K562 (cell line): ENCODE data around the gene RERE. TPM values are rescaled to one million over a fixed set of nuclear protein-coding genes. Genes with fewer than 3 reads are reported as not detected.

Experiments
- ATAC-seq: fragments of 200-7000 bp; cut with Tn5 transposase; 3 replicates; pipeline ENCODE4 v1.9.1; 2020; ENCODE audit warnings: moderate library complexity
- BruUV-seq: library from RNA; stranded (reverse); fragments of 400-500 nt; replicated peaks from 2 replicates; lab custom pipeline; 2021; lab: Mats Ljungman, UMichigan
- CTCF ChIA-PET: fragments of 300-600 bp; formaldehyde crosslinking; extraction: SDS; loops from one replicate; lab custom pipeline; 2021; ENCODE audit warnings: low intra/inter-chr PET ratio; lab: Yijun Ruan, JAX
- POLR2A ChIA-PET: fragments of 300-600, 350-650 bp; sonication (Branson Sonifier 250); formaldehyde crosslinking; extraction: SDS; loops from one replicate; lab custom pipeline; 2021; ENCODE audit warnings: antibody characterized with exemption, inconsistent platforms; lab: Yijun Ruan, JAX
- DNase-seq, 4 experiments: peaks; one replicate each; pipeline versions ENCODE4 v3.0.0 to v3.0.0-alpha.2; 2011 to 2018; ENCODE audit warnings: low spot score in 3 of 4, mixed read lengths in 3 of 4; ENCODE audit errors: extremely low read depth in 1 of 4
- FAIRE-seq: peaks from 2 replicates; lab custom pipeline; 2011; peaks lifted over from hg19 to GRCh38; lab: Jason Lieb, UNC
- H2AFZ ChIP-seq: 2 replicates; pipeline ENCODE4 v1.6.0; 2011; ENCODE audit warnings: low read depth, low read length, control low read depth, inconsistent platforms
- H3K27ac ChIP-seq: fragments of 200-600 bp; 3 replicates; pipeline ENCODE4 v1.8.0; 2011; ENCODE audit warnings: low read depth, mild to moderate bottlenecking, control low read depth, inconsistent platforms, low read length, moderate library complexity, mixed read lengths; ENCODE audit errors: extremely low read depth
- H3K27me3 ChIP-seq, 2 experiments: fragments of 300-600 bp in 1 of 2; 2 replicates in 1 of 2; 3 replicates in 1 of 2; pipeline versions ENCODE4 v1.6.0 to v1.8.0; 2011; ENCODE audit warnings: inconsistent platforms in 2 of 2, low read length in 2 of 2, mild to moderate bottlenecking in 1 of 2, mixed read lengths in 1 of 2, moderate library complexity in 1 of 2; ENCODE audit not compliant: control insufficient read depth in 2 of 2, insufficient read depth in 2 of 2
- H3K36me3 ChIP-seq: fragments of 300-600 bp; 3 replicates; pipeline ENCODE4 v1.8.0; 2011; ENCODE audit warnings: mild to moderate bottlenecking, low read length, inconsistent platforms; ENCODE audit not compliant: control insufficient read depth, insufficient read depth
- H3K4me1 ChIP-seq, 2 experiments: fragments of 200-600 bp in 1 of 2; replicated peaks in 1 of 2; 2 replicates in 1 of 2; 3 replicates in 1 of 2; pipeline versions ENCODE4 v1.5.1 to v1.8.0; 2011; ENCODE audit warnings: inconsistent platforms in 2 of 2, low read length in 2 of 2, mild to moderate bottlenecking in 1 of 2, mixed read lengths in 1 of 2, moderate library complexity in 1 of 2; ENCODE audit not compliant: control insufficient read depth in 2 of 2, insufficient read depth in 2 of 2
- H3K4me2 ChIP-seq: 2 replicates; pipeline ENCODE4 v1.6.1; 2011; ENCODE audit warnings: low read length, control low read depth, inconsistent platforms, mixed read lengths; ENCODE audit not compliant: insufficient read depth
- H3K4me3 ChIP-seq: fragments of 200-600 bp; sonication (generic), shearing (Covaris generic); 2 replicates; pipeline ENCODE4 v1.5.1; 2016; ENCODE audit warnings: control low read depth, inconsistent platforms
- H3K79me2 ChIP-seq: fragments of 200-600 bp; 3 replicates; pipeline ENCODE4 v1.8.0; 2011; ENCODE audit warnings: low read length, inconsistent platforms; ENCODE audit not compliant: control insufficient read depth, insufficient read depth
- H3K9ac ChIP-seq, 2 experiments: 2 replicates each; pipeline versions ENCODE4 v1.6.0 to v1.6.1; 2011; ENCODE audit warnings: low read depth in 2 of 2, low read length in 2 of 2, control low read depth in 1 of 2, inconsistent platforms in 1 of 2, mild to moderate bottlenecking in 1 of 2, mixed read lengths in 1 of 2; ENCODE audit not compliant: insufficient read depth in 1 of 2
- H3K9me1 ChIP-seq: one replicate; pipeline ENCODE4 v1.6.0; 2011; ENCODE audit warnings: inconsistent platforms, mild to moderate bottlenecking, low read length, moderate library complexity; ENCODE audit not compliant: control insufficient read depth, insufficient read depth
- H3K9me3 ChIP-seq: replicated peaks from 2 replicates; pipeline ENCODE4 v1.5.1; 2011; ENCODE audit warnings: low read depth, low read length, inconsistent platforms; ENCODE audit not compliant: control insufficient read depth, insufficient read depth
- H4K20me1 ChIP-seq: replicated peaks from 2 replicates; pipeline ENCODE4 v1.6.1; 2011; ENCODE audit warnings: low read length, inconsistent platforms, mixed read lengths; ENCODE audit not compliant: control insufficient read depth, insufficient read depth
- CBX3 ChIP-seq, 2 experiments: IDR thresholded peaks; 1 replicate in 1 of 2; 2 replicates in 1 of 2; pipeline ENCODE4 v1.6.1; 2012; ENCODE audit warnings: inconsistent platforms in 2 of 2, low read length in 2 of 2, borderline replicate concordance in 1 of 2, control low read depth in 1 of 2
- FOXA1 ChIP-seq: fragments of 450-650 bp; IDR thresholded peaks from 2 replicates; pipeline ENCODE4 v1.6.1; 2016; ENCODE audit warnings: mild to moderate bottlenecking, borderline replicate concordance
- FOXP1 ChIP-seq: sonication (generic); formaldehyde crosslinking; IDR thresholded peaks from 2 replicates; pipeline ENCODE4 v1.8.0; 2022; ENCODE audit warnings: mild to moderate bottlenecking, missing genetic modification reagents
- POLR3A ChIP-seq: IDR thresholded peaks from 2 replicates; pipeline ENCODE4 v1.6.1; 2011; ENCODE audit warnings: borderline replicate concordance, mild to moderate bottlenecking, moderate library complexity; ENCODE audit not compliant: insufficient read length, insufficient read depth; ENCODE audit errors: extremely low read depth
- POU5F1 ChIP-seq: fragments of 150-350 bp; IDR thresholded peaks from 2 replicates; pipeline ENCODE4 v1.6.1; 2014; ENCODE audit warnings: borderline replicate concordance, low read length, low read depth, mild to moderate bottlenecking; ENCODE audit not compliant: partially characterized antibody
- SIX5 ChIP-seq, 2 experiments: IDR thresholded peaks; 2 replicates each; pipeline ENCODE4 v1.6.1; 2011; ENCODE audit warnings: low read length in 2 of 2, borderline replicate concordance in 1 of 2, low read depth in 1 of 2, mild to moderate bottlenecking in 1 of 2, moderate library complexity in 1 of 2; ENCODE audit not compliant: insufficient read depth in 1 of 2
- SMARCA4 ChIP-seq: fragments of 450-650 bp; IDR thresholded peaks from 2 replicates; pipeline ENCODE4 v1.6.1; 2016
- SMARCB1 ChIP-seq: IDR thresholded peaks from 2 replicates; pipeline ENCODE4 v1.6.1; 2011; ENCODE audit warnings: improper control_type of control experiment, low read depth; ENCODE audit not compliant: insufficient read length
- TAF1 ChIP-seq: IDR thresholded peaks from 2 replicates; pipeline ENCODE4 v1.6.1; 2011; ENCODE audit warnings: mild to moderate bottlenecking, low read length, moderate library complexity; ENCODE audit not compliant: insufficient read depth, control insufficient read depth, severe bottlenecking; ENCODE audit errors: extremely low read depth
- ZBTB1 ChIP-seq: sonication (generic); formaldehyde crosslinking; IDR thresholded peaks from 2 replicates; pipeline ENCODE4 v1.8.1; 2023; ENCODE audit warnings: missing genetic modification reagents, low read depth, mild to moderate bottlenecking, borderline replicate concordance
- ZNF324 ChIP-seq: fragments of 250-450 bp; sonication (Bioruptor Pico); IDR thresholded peaks from 2 replicates; pipeline ENCODE4 v1.4.0; 2020; ENCODE audit warnings: mild to moderate bottlenecking
- ZSCAN32 ChIP-seq: fragments of 450-650 bp; formaldehyde crosslinking; IDR thresholded peaks from 2 replicates; pipeline ENCODE4 v1.4.0; 2020; ENCODE audit warnings: mild to moderate bottlenecking, moderate library complexity
- WGBS: fragments of 100-300 bp; shearing (Covaris generic); methylation state at CpG from one replicate; pipeline ENCODE4 v1.1.6; 2016; ENCODE audit warnings: low coverage, mixed read lengths; ENCODE audit not compliant: insufficient coverage; ENCODE audit errors: missing lambda C conversion rate; 5-methylcytosine and 5-hydroxymethylcytosine counted together
- in situ Hi-C: fragments of 300-500 bp; cut with MboI; formaldehyde crosslinking; loops from 4 replicates; pipeline ENCODE4 v1.15.0; 2018; ENCODE audit warnings: inconsistent platforms, mixed read lengths
- intact Hi-C: fragments of 100-400 bp; cut with micrococcal nuclease; formaldehyde crosslinking; loops from 2 replicates; pipeline ENCODE4 v1.14.2; 2022
- polyA plus RNA-seq, 8 experiments: library from polyadenylated mRNA; depleted of rRNA in 4 of 8; stranded (reverse) in 5 of 8; unstranded in 3 of 8; fragments of >200 nt; fragmentation: Nextera tagmentation in 2 of 8; fragmentation: Illumina TruSeq in 1 of 8; extraction: Ambion mirVana in 2 of 8; extraction: Trizol in 1 of 8; gene quantifications; 2 replicates each; pipeline versions ENCODE4 v1.2.1 to v1.2.3, GENCODE V29; 2011 to 2014; ENCODE audit warnings: inconsistent platforms in 1 of 8, missing spikeins in 1 of 8
- total RNA-seq, 7 experiments: library from RNA; depleted of rRNA in 6 of 7; stranded (reverse); fragments of >200 nt in 6 of 7; fragmentation: Illumina TruSeq in 2 of 7; extraction: Trizol in 2 of 7; gene quantifications; 2 replicates each; pipeline versions ENCODE4 v1.2.1 to v1.2.3, GENCODE V29; 2011 to 2021; ENCODE audit warnings: low replicate concordance in 1 of 7
- TF ChIP-seq, protein P1 (sequence below): sonication (generic); formaldehyde crosslinking; IDR thresholded peaks from 2 replicates; pipeline ENCODE4 v1.8.0; 2023; ENCODE audit warnings: mild to moderate bottlenecking, missing genetic modification reagents
- TF ChIP-seq, protein P2 (sequence below), 2 experiments: fragments of 450-650 bp in 1 of 2; sonication (generic) in 1 of 2; formaldehyde crosslinking; conservative IDR thresholded peaks; 2 replicates each; pipeline versions ENCODE4 v1.4.0 to v1.8.1; 2020 to 2022; ENCODE audit warnings: mild to moderate bottlenecking in 1 of 2, missing genetic modification reagents in 1 of 2

The RERE gene
- total and polyA plus RNA-seq, 9 of the 15 experiments (the other 6 are each of a cell fraction or from before 2014, with no cell fraction given) = 3.0 to 51.5 (median 13.4) TPM

DNA sequence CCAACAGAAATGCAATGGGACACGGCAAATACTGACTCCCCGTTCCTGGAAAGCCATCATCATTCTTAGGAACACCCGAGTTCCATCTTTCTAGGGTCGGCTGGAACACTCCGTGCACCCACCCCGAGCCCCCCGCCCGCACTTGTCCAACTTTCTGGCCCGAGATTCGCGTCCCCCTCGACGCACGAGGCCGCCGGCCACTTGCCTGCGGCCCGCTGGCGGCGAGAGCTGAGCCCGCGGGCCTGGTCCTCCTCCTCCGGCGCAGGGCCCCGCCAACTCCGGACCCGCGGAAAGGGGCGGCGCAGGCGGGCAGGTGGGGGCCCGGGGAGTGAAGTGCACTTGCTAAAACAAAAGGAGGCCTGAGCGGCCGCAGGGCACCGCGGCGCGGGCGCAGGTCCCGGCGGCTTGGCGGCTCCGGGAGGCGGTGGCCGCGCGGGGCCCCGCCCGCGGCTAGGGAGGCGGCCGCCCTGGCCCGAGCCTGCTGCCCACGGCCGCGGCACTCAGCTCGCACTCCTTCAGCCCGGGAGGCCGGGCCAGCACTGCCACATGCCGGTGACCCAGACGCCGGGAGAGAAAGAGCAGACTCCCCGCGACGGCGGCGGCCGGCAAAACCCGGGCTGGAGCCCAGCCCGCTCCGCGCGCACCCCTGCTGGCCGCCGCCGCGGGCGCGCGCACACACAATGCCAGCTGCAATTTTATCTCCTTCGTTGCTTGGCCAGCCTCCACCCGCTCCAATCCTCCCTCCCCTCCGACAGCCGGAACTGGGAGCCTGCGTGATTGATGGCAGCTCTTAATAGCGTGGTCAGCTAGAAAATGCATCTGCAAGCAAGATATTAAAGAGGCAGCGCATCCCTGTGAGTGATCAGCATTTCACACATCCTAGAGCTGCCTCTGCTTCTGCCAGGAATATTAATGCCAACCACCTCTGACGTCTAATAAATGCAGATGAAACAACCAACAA lies 114.3 kb downstream of the RERE start:
- H3K27ac ChIP-seq = peak overlapping the region; percentile 61; the same call in 2 of the 3 replicates
- peak overlapping the region; percentile 59 for H3K4me3 ChIP-seq
- peaks cover 53% of the 10 kb centered on the region for H3K79me2 ChIP-seq
- BruUV-seq = no TSS peak
- CTCF ChIA-PET = interaction anchor here (0.6 kb wide), 1 partner anchor 25 kb away, joined by 3 read pairs; no protein-coding TSS in a partner anchor
- H3K9me1 ChIP-seq = no peaks in the 10 kb centered on the region
- DNase-seq (peak; percentile 92 to 93 (median 93)), FAIRE-seq (peak; percentile 67), ATAC-seq (peak; percentile 92)
- no peaks in the 10 kb centered on the region for H3K27me3 ChIP-seq
- H3K36me3 ChIP-seq = no peaks in the 10 kb centered on the region
- peak overlapping the region; percentile 50 to 93 for H3K9ac ChIP-seq
- POLR2A ChIA-PET = interaction anchor here (0.7 to 2.3 kb wide), 18 partner anchors 9 to 176 kb away, joined by 3 to 8 read pairs (median 3); partner anchors contain the start of gene ENO1
- H4K20me1 ChIP-seq = peaks cover 21% of the 10 kb centered on the region
- peaks cover 18 to 33% of the 10 kb centered on the region in 2 experiments for H3K4me1 ChIP-seq
- no peaks in the 10 kb centered on the region for H3K9me3 ChIP-seq
- intact Hi-C loops = loop anchor here (10.0 kb wide), 1 partner anchor 278 kb away; no protein-coding TSS in a partner anchor
- H3K4me2 ChIP-seq = peak overlapping the region; percentile 74
- WGBS = under 1% methylated on average over 50 of the region's 88 CpGs
- H2AFZ ChIP-seq = peak overlapping the region; percentile 58
- in situ Hi-C loops = no loop called here
- peak; percentile 80; the same call in 1 of the 2 replicates for TF ChIP-seq FOXP1
- TF ChIP-seq ZSCAN32 (CRISPR knock-in tag) = no peak
- TF ChIP-seq POU5F1 = no peak
- no peak for TF ChIP-seq SIX5 (IDR thresholded peaks at IDR 0.05; ENCODE audit: borderline replicate concordance in 1 of 2, insufficient read depth in 1 of 2, low read depth in 1 of 2, low read length in 2 of 2)
- TF ChIP-seq POLR3A = no peak
- TF ChIP-seq ZNF324 (CRISPR knock-in tag) = no peak
- TF ChIP-seq, protein P1, sequence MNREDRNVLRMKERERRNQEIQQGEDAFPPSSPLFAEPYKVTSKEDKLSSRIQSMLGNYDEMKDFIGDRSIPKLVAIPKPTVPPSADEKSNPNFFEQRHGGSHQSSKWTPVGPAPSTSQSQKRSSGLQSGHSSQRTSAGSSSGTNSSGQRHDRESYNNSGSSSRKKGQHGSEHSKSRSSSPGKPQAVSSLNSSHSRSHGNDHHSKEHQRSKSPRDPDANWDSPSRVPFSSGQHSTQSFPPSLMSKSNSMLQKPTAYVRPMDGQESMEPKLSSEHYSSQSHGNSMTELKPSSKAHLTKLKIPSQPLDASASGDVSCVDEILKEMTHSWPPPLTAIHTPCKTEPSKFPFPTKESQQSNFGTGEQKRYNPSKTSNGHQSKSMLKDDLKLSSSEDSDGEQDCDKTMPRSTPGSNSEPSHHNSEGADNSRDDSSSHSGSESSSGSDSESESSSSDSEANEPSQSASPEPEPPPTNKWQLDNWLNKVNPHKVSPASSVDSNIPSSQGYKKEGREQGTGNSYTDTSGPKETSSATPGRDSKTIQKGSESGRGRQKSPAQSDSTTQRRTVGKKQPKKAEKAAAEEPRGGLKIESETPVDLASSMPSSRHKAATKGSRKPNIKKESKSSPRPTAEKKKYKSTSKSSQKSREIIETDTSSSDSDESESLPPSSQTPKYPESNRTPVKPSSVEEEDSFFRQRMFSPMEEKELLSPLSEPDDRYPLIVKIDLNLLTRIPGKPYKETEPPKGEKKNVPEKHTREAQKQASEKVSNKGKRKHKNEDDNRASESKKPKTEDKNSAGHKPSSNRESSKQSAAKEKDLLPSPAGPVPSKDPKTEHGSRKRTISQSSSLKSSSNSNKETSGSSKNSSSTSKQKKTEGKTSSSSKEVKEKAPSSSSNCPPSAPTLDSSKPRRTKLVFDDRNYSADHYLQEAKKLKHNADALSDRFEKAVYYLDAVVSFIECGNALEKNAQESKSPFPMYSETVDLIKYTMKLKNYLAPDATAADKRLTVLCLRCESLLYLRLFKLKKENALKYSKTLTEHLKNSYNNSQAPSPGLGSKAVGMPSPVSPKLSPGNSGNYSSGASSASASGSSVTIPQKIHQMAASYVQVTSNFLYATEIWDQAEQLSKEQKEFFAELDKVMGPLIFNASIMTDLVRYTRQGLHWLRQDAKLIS (CRISPR knock-in tag) = no peak
- TF ChIP-seq, protein P2, sequence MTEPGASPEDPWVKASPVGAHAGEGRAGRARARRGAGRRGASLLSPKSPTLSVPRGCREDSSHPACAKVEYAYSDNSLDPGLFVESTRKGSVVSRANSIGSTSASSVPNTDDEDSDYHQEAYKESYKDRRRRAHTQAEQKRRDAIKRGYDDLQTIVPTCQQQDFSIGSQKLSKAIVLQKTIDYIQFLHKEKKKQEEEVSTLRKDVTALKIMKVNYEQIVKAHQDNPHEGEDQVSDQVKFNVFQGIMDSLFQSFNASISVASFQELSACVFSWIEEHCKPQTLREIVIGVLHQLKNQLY (CRISPR knock-in tag; conservative IDR thresholded peaks at IDR 0.05) = no peak
- TF ChIP-seq FOXA1 = no peak
- peak; percentile 32 for TF ChIP-seq SMARCB1
- peak in 1 of 2 experiments; percentile 18; a peak in 1 of 3 replicates for TF ChIP-seq CBX3 (IDR thresholded peaks at IDR 0.05; ENCODE audit: borderline replicate concordance in 1 of 2, low read length in 2 of 2)
- TF ChIP-seq SMARCA4 = no peak
- peak; percentile 85 for TF ChIP-seq TAF1
- peak; percentile 18; the same call in 1 of the 2 replicates for TF ChIP-seq ZBTB1
